Measurements from ENCODE around the gene MAP4. TPM values are rescaled to one million over a fixed set of nuclear protein-coding genes. Genes with fewer than 3 reads are reported as not detected.

Gene MAP4
- total and polyA plus RNA-seq, 2 of the 13 experiments (the other 11 are each of a cell fraction or from before 2014, with no cell fraction given): 33.1 to 38.7 TPM

GRCh38 chr3:47984075-47984728, 32.0 kb downstream of the MAP4 start:
- Histone ChIP-seq H3K4me1 (ENCODE audit: insufficient read depth, low read length) (no peaks in the 10 kb centered on the region), H3K36me3 (replicated peaks in 1 of 2; ENCODE audit: control insufficient read depth in 1 of 2, insufficient read depth in 2 of 2, low read length in 2 of 2) (peaks cover 3 to 15% of the 10 kb centered on the region in 2 experiments; a peak in 2 of 5 replicates), H3K79me2 (ENCODE audit: insufficient read depth, low read length) (peaks cover 10% of the 10 kb centered on the region), H3K9ac (ENCODE audit: insufficient read depth, low read depth, low read length) (no peak overlapping the region), H3K4me3 (replicated peaks in 1 of 3; ENCODE audit: insufficient read depth in 1 of 3, low read depth in 2 of 3, low read length in 3 of 3) (no peak overlapping the region), H4K20me1 (ENCODE audit: insufficient read depth, low read length) (no peaks in the 10 kb centered on the region), H3K4me2 (ENCODE audit: low read depth, low read length) (no peak overlapping the region), H3K27me3 (ENCODE audit: control insufficient read depth in 1 of 2, insufficient read depth in 2 of 2, low read length in 2 of 2) (no peaks in the 10 kb centered on the region), H3K9me3 (ENCODE audit: low read length) (no peaks in the 10 kb centered on the region), H2AFZ (ENCODE audit: low read length) (no peak overlapping the region), H3K27ac (ENCODE audit: extremely low read length, insufficient read depth, low read length) (no peak overlapping the region)
- FAIRE-seq (no peak), ATAC-seq (no peak), DNase-seq (ENCODE audit: low spot score) (no peak)
- TF ChIP-seq MBD4 (IDR thresholded peaks at IDR 0.05; ENCODE audit: borderline replicate concordance, low read length) (no peak), BCL6 (CRISPR knock-in tag; IDR thresholded peaks at IDR 0.05) (no peak), FLYWCH1 (CRISPR knock-in tag; IDR thresholded peaks at IDR 0.05) (no peak), ZNF550 (CRISPR knock-in tag; IDR thresholded peaks at IDR 0.05; ENCODE audit: borderline replicate concordance) (no peak), ZNF17 (CRISPR knock-in tag; IDR thresholded peaks at IDR 0.05) (no peak), ZBTB20 (CRISPR knock-in tag; IDR thresholded peaks at IDR 0.05; ENCODE audit: borderline replicate concordance, low read depth) (no peak), SNAPC4 (CRISPR knock-in tag; IDR thresholded peaks at IDR 0.05) (no peak), ETV5 (CRISPR knock-in tag; IDR thresholded peaks at IDR 0.05; ENCODE audit: borderline replicate concordance) (no peak), NFIC (IDR thresholded peaks at IDR 0.05; ENCODE audit: low read length) (no peak)
- POLR2A ChIA-PET: no interaction called here
- no TSS peak for BruUV-seq (replicated peaks)
- 96% methylated on average over 3 of the region's 3 CpGs for WGBS (ENCODE audit: low lambda C conversion rate)
- CTCF ChIA-PET (ENCODE audit: low intra/inter-chr PET ratio, low total read pairs): no interaction called here
- in situ Hi-C loops (cut with HindIII; ENCODE audit: extremely low pct_ligation_motif_present, low pct_unique_long_range_greater_than_20kb): no loop called here
- intact Hi-C loops (cut with micrococcal nuclease; ENCODE audit: unreplicated experiment): no loop called here
